COR-L47 (cell line): ENCODE results near the gene CENATAC.
"Not testable (repeated sequence)": the region's sequence is repeated elsewhere in the genome, so short reads cannot be mapped to it uniquely, and the experiment has no call there.

Source experiments
- DNase-seq: peaks from one replicate; lab custom pipeline; 2025; lab: John Stamatoyannopoulos, UW

The CENATAC gene

GRCh38 chr11:119055901-119056300, 58.0 kb downstream of the CENATAC start:
- DNase-seq, result peak; percentile 14

- DNase-seq, result peak; percentile 60
Observed at GRCh38 chr11:119056421-119056999, 58.6 kb downstream of the CENATAC start.

- peak; percentile 98 for DNase-seq
Observed at GRCh38 chr11:119057000-119057769, 59.2 kb downstream of the CENATAC start, which contains the start of gene HYOU1. HYOU1 (minus strand) TSS chr11:119057205; CDS start chr11:119056160, 1,045 bp downstream.

- DNase-seq, result not testable (repeated sequence)
Observed at GRCh38 chr11:119059128-119059527, 61.2 kb downstream of the CENATAC start.

GRCh38 chr11:119061256-119061655, 63.3 kb downstream of the CENATAC start:
- DNase-seq, result no peak

- no peak for DNase-seq
Observed at GRCh38 chr11:119062779-119063178, 64.8 kb downstream of the CENATAC start.

- no peak for DNase-seq
Observed at GRCh38 chr11:119065369-119065768, 67.4 kb downstream of the CENATAC start.
